K562 (cell line): ENCODE measurements around the gene PRSS23. TPM values are rescaled to one million over a fixed set of nuclear protein-coding genes. Genes with fewer than 3 reads are reported as not detected.

Experiments used
- ATAC-seq: fragments of 200-7000 bp; cut with Tn5 transposase; 3 replicates; pipeline ENCODE4 v1.9.1; 2020; ENCODE audit warnings: moderate library complexity
- BruUV-seq: library from RNA; stranded (reverse); fragments of 400-500 nt; replicated peaks from 2 replicates; lab custom pipeline; 2021; lab: Mats Ljungman, UMichigan
- CTCF ChIA-PET: fragments of 300-600 bp; formaldehyde crosslinking; extraction: SDS; loops from one replicate; lab custom pipeline; 2021; ENCODE audit warnings: low intra/inter-chr PET ratio; lab: Yijun Ruan, JAX
- POLR2A ChIA-PET: fragments of 300-600, 350-650 bp; sonication (Branson Sonifier 250); formaldehyde crosslinking; extraction: SDS; loops from one replicate; lab custom pipeline; 2021; ENCODE audit warnings: antibody characterized with exemption, inconsistent platforms; lab: Yijun Ruan, JAX
- DNase-seq, 4 experiments: peaks; one replicate each; pipeline versions ENCODE4 v3.0.0 to v3.0.0-alpha.2; 2011 to 2018; ENCODE audit warnings: low spot score in 3 of 4, mixed read lengths in 3 of 4; ENCODE audit errors: extremely low read depth in 1 of 4
- FAIRE-seq: peaks from 2 replicates; lab custom pipeline; 2011; peaks lifted over from hg19 to GRCh38; lab: Jason Lieb, UNC
- H2AFZ ChIP-seq: 2 replicates; pipeline ENCODE4 v1.6.0; 2011; ENCODE audit warnings: low read depth, low read length, control low read depth, inconsistent platforms
- H3K27ac ChIP-seq: fragments of 200-600 bp; 3 replicates; pipeline ENCODE4 v1.8.0; 2011; ENCODE audit warnings: low read depth, mild to moderate bottlenecking, control low read depth, inconsistent platforms, low read length, moderate library complexity, mixed read lengths; ENCODE audit errors: extremely low read depth
- H3K27me3 ChIP-seq, 2 experiments: fragments of 300-600 bp in 1 of 2; 2 replicates in 1 of 2; 3 replicates in 1 of 2; pipeline versions ENCODE4 v1.6.0 to v1.8.0; 2011; ENCODE audit warnings: inconsistent platforms in 2 of 2, low read length in 2 of 2, mild to moderate bottlenecking in 1 of 2, mixed read lengths in 1 of 2, moderate library complexity in 1 of 2; ENCODE audit not compliant: control insufficient read depth in 2 of 2, insufficient read depth in 2 of 2
- H3K36me3 ChIP-seq: fragments of 300-600 bp; 3 replicates; pipeline ENCODE4 v1.8.0; 2011; ENCODE audit warnings: mild to moderate bottlenecking, low read length, inconsistent platforms; ENCODE audit not compliant: control insufficient read depth, insufficient read depth
- H3K4me1 ChIP-seq, 2 experiments: fragments of 200-600 bp in 1 of 2; replicated peaks in 1 of 2; 2 replicates in 1 of 2; 3 replicates in 1 of 2; pipeline versions ENCODE4 v1.5.1 to v1.8.0; 2011; ENCODE audit warnings: inconsistent platforms in 2 of 2, low read length in 2 of 2, mild to moderate bottlenecking in 1 of 2, mixed read lengths in 1 of 2, moderate library complexity in 1 of 2; ENCODE audit not compliant: control insufficient read depth in 2 of 2, insufficient read depth in 2 of 2
- H3K4me2 ChIP-seq: 2 replicates; pipeline ENCODE4 v1.6.1; 2011; ENCODE audit warnings: low read length, control low read depth, inconsistent platforms, mixed read lengths; ENCODE audit not compliant: insufficient read depth
- H3K4me3 ChIP-seq: fragments of 200-600 bp; sonication (generic), shearing (Covaris generic); 2 replicates; pipeline ENCODE4 v1.5.1; 2016; ENCODE audit warnings: control low read depth, inconsistent platforms
- H3K79me2 ChIP-seq: fragments of 200-600 bp; 3 replicates; pipeline ENCODE4 v1.8.0; 2011; ENCODE audit warnings: low read length, inconsistent platforms; ENCODE audit not compliant: control insufficient read depth, insufficient read depth
- H3K9ac ChIP-seq, 2 experiments: 2 replicates each; pipeline versions ENCODE4 v1.6.0 to v1.6.1; 2011; ENCODE audit warnings: low read depth in 2 of 2, low read length in 2 of 2, control low read depth in 1 of 2, inconsistent platforms in 1 of 2, mild to moderate bottlenecking in 1 of 2, mixed read lengths in 1 of 2; ENCODE audit not compliant: insufficient read depth in 1 of 2
- H3K9me1 ChIP-seq: one replicate; pipeline ENCODE4 v1.6.0; 2011; ENCODE audit warnings: inconsistent platforms, mild to moderate bottlenecking, low read length, moderate library complexity; ENCODE audit not compliant: control insufficient read depth, insufficient read depth
- H3K9me3 ChIP-seq: replicated peaks from 2 replicates; pipeline ENCODE4 v1.5.1; 2011; ENCODE audit warnings: low read depth, low read length, inconsistent platforms; ENCODE audit not compliant: control insufficient read depth, insufficient read depth
- H4K20me1 ChIP-seq: replicated peaks from 2 replicates; pipeline ENCODE4 v1.6.1; 2011; ENCODE audit warnings: low read length, inconsistent platforms, mixed read lengths; ENCODE audit not compliant: control insufficient read depth, insufficient read depth
- CHD1 ChIP-seq: fragments of 200-600 bp; sonication (generic); IDR thresholded peaks from one replicate; pipeline ENCODE4 v1.6.1; 2012; ENCODE audit warnings: mild to moderate bottlenecking, moderate library complexity, low read length, inconsistent platforms
- ELK1 ChIP-seq: sonication (generic); formaldehyde crosslinking; IDR thresholded peaks from 2 replicates; pipeline ENCODE4 v1.8.1; 2022; ENCODE audit warnings: missing genetic modification reagents
- TCF3 ChIP-seq: sonication (generic); formaldehyde crosslinking; IDR thresholded peaks from 2 replicates; pipeline ENCODE4 v1.4.0; 2020; ENCODE audit warnings: mild to moderate bottlenecking, missing genetic modification reagents
- TCFL5 ChIP-seq: fragments of 250-450 bp; sonication (Bioruptor Pico); conservative IDR thresholded peaks from 2 replicates; pipeline ENCODE4 v1.6.1; 2021; ENCODE audit warnings: mild to moderate bottlenecking, moderate library complexity, matching md5 sums
- ZBTB43 ChIP-seq: sonication (generic); formaldehyde crosslinking; IDR thresholded peaks from 2 replicates; pipeline ENCODE4 v1.8.0; 2023; ENCODE audit warnings: mild to moderate bottlenecking, missing genetic modification reagents
- ZNF408 ChIP-seq: fragments of 250-450 bp; sonication (Bioruptor Pico); IDR thresholded peaks from 2 replicates; pipeline ENCODE4 v1.4.0; 2020; ENCODE audit warnings: low read depth, mild to moderate bottlenecking, moderate library complexity
- ZNF41 ChIP-seq: fragments of 250-450 bp; sonication (Bioruptor Pico); conservative IDR thresholded peaks from 2 replicates; pipeline ENCODE4 v1.4.0; 2020; ENCODE audit warnings: mild to moderate bottlenecking
- WGBS: fragments of 100-300 bp; shearing (Covaris generic); methylation state at CpG from one replicate; pipeline ENCODE4 v1.1.6; 2016; ENCODE audit warnings: low coverage, mixed read lengths; ENCODE audit not compliant: insufficient coverage; ENCODE audit errors: missing lambda C conversion rate; 5-methylcytosine and 5-hydroxymethylcytosine counted together
- in situ Hi-C: fragments of 300-500 bp; cut with MboI; formaldehyde crosslinking; loops from 4 replicates; pipeline ENCODE4 v1.15.0; 2018; ENCODE audit warnings: inconsistent platforms, mixed read lengths
- intact Hi-C: fragments of 100-400 bp; cut with micrococcal nuclease; formaldehyde crosslinking; loops from 2 replicates; pipeline ENCODE4 v1.14.2; 2022
- polyA plus RNA-seq, 8 experiments: library from polyadenylated mRNA; depleted of rRNA in 4 of 8; stranded (reverse) in 5 of 8; unstranded in 3 of 8; fragments of >200 nt; fragmentation: Nextera tagmentation in 2 of 8; fragmentation: Illumina TruSeq in 1 of 8; extraction: Ambion mirVana in 2 of 8; extraction: Trizol in 1 of 8; gene quantifications; 2 replicates each; pipeline versions ENCODE4 v1.2.1 to v1.2.3, GENCODE V29; 2011 to 2014; ENCODE audit warnings: inconsistent platforms in 1 of 8, missing spikeins in 1 of 8
- total RNA-seq, 7 experiments: library from RNA; depleted of rRNA in 6 of 7; stranded (reverse); fragments of >200 nt in 6 of 7; fragmentation: Illumina TruSeq in 2 of 7; extraction: Trizol in 2 of 7; gene quantifications; 2 replicates each; pipeline versions ENCODE4 v1.2.1 to v1.2.3, GENCODE V29; 2011 to 2021; ENCODE audit warnings: low replicate concordance in 1 of 7
- TF ChIP-seq, protein P1 (sequence below): sonication (generic); formaldehyde crosslinking; IDR thresholded peaks from 2 replicates; pipeline ENCODE4 v1.8.0; 2022; ENCODE audit warnings: mild to moderate bottlenecking, missing genetic modification reagents
- TF ChIP-seq, protein P2 (sequence below): fragments of 250-450 bp; sonication (Bioruptor Pico); IDR thresholded peaks from 2 replicates; pipeline ENCODE4 v1.8.0; 2021; ENCODE audit warnings: moderate library complexity, mild to moderate bottlenecking, inconsistent platforms
- TF ChIP-seq, protein P3 (sequence below): fragments of 250-450 bp; sonication (Bioruptor Pico); IDR thresholded peaks from 2 replicates; pipeline ENCODE4 v1.9.0; 2021; ENCODE audit warnings: mild to moderate bottlenecking, inconsistent platforms

PRSS23 gene
- total and polyA plus RNA-seq, 9 of the 15 experiments (the other 6 are each of a cell fraction or from before 2014, with no cell fraction given), result 0.04 to 0.51 (median 0.11) TPM; not detected in 2

DNA sequence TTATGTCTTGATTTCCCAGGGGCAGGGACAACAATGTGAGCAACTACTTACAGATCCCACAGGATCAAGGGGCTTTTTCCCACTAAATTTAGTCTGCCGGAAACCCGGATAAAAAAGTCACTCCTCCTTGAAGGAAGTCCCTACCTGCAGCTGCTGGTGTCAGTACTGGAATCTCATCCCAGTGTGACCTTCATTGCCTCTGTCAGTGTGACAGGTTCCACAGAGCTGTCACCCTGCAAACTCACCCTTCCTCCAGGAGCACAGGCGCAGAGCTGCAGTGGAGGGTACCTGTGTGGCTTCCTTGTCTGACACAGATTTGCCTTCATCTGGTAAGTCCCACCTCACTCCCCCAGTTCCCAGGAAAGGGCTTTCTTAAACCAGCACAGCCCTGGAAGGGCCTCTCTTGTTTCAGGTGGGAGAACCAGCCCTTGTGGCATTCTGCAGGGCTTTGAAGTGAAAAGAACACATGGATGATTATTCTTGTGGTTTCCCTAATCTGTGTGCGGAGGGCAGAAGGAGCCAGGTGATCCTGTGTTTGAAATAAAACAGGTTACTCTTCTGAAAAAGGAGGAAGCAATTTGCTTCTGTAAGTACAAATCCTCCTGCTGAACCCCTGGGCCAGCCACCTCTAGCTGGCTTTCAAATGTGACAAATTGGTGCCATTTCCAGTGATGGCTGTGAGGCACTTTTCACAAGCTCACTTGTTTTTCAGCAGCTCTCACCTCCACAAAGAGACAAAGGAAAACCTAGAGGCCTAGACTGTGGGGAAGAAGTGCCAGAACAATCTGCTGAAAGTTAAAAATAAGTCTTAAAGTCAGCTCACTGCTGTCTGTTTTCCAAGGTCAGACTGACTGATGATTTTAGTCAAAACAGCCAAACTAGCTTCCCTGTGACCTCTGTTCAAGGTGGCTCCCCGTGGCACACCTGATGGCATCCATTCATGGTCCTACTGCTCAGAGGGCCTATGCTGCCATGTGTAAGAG lies 9.2 kb upstream of the PRSS23 start:
- H3K9me1 ChIP-seq, result no peaks in the 10 kb centered on the region
- no peak overlapping the region for H3K9ac ChIP-seq
- H2AFZ ChIP-seq, result no peak overlapping the region
- H3K4me2 ChIP-seq, result no peak overlapping the region
- H3K4me3 ChIP-seq, result no peak overlapping the region
- in situ Hi-C loops (no loop called here), intact Hi-C loops (no loop called here)
- FAIRE-seq (no peak), DNase-seq (no peak), ATAC-seq (no peak)
- H3K9me3 ChIP-seq, result no peaks in the 10 kb centered on the region
- no peaks in the 10 kb centered on the region for H3K79me2 ChIP-seq
- BruUV-seq, result no TSS peak
- ChIA-PET CTCF (no interaction called here), POLR2A (no interaction called here)
- WGBS, result 47% methylated on average over 5 of the region's 5 CpGs
- H3K27ac ChIP-seq, result no peak overlapping the region
- H3K27me3 ChIP-seq, result peaks cover 9 to 13% of the 10 kb centered on the region in 2 experiments; a peak in 3 of 5 replicates
- no peaks in the 10 kb centered on the region for H4K20me1 ChIP-seq
- no peaks in the 10 kb centered on the region for H3K36me3 ChIP-seq
- H3K4me1 ChIP-seq, result no peaks in the 10 kb centered on the region; a peak in 1 of 5 replicates
- TF ChIP-seq CHD1 (no peak), TCF3 (no peak), ZNF41 (CRISPR knock-in tag) (no peak), ZNF408 (CRISPR knock-in tag) (no peak), TCFL5 (CRISPR knock-in tag) (no peak), ZBTB43 (CRISPR knock-in tag) (no peak), ELK1 (CRISPR knock-in tag) (no peak)
- TF ChIP-seq, protein P1, sequence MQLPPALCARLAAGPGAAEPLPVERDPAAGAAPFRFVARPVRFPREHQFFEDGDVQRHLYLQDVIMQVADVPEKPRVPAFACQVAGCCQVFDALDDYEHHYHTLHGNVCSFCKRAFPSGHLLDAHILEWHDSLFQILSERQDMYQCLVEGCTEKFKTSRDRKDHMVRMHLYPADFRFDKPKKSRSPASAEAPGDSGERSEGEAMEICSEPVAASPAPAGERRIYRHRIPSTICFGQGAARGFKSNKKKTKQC, result no peak
- TF ChIP-seq, protein P2, sequence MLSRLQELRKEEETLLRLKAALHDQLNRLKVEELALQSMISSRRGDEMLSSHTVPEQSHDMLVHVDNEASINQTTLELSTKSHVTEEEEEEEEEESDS (CRISPR knock-in tag), result no peak
- TF ChIP-seq, protein P3, sequence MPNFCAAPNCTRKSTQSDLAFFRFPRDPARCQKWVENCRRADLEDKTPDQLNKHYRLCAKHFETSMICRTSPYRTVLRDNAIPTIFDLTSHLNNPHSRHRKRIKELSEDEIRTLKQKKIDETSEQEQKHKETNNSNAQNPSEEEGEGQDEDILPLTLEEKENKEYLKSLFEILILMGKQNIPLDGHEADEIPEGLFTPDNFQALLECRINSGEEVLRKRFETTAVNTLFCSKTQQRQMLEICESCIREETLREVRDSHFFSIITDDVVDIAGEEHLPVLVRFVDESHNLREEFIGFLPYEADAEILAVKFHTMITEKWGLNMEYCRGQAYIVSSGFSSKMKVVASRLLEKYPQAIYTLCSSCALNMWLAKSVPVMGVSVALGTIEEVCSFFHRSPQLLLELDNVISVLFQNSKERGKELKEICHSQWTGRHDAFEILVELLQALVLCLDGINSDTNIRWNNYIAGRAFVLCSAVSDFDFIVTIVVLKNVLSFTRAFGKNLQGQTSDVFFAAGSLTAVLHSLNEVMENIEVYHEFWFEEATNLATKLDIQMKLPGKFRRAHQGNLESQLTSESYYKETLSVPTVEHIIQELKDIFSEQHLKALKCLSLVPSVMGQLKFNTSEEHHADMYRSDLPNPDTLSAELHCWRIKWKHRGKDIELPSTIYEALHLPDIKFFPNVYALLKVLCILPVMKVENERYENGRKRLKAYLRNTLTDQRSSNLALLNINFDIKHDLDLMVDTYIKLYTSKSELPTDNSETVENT (CRISPR knock-in tag), result no peak
